GM18907 (cell line): ENCODE measurements around the gene FPR2.
"Not testable (repeated sequence)": the region's sequence is repeated elsewhere in the genome, so short reads cannot be mapped to it uniquely, and the experiment has no call there.

Experiments
- ATAC-seq: cut with Tn5 transposase; IDR thresholded peaks from one replicate; pipeline ENCODE4 v1.9.1; 2021; ENCODE audit warnings: mild to moderate bottlenecking, moderate library complexity; ENCODE audit not compliant: unreplicated experiment

Gene FPR2

DNA sequence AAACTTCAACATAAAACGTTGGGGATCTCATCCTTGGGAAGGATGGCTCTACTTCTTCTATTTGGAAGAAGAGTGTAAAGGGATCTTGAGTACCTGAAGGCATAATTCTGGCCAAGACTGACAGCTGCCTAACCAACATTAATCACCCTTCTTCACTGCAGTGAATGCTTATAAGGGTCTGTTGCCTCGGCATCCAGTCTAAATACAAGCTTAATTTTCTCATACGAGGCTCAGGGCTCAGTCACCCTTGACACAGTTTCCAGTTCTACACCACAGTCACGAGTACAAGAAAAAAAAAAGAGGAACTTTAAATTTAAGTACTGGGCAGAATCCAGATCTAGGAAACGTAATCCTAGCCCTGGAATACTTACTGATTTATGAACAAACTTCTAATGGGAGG lies 43.0 kb downstream of the FPR2 start:
- no peak for ATAC-seq

DNA sequence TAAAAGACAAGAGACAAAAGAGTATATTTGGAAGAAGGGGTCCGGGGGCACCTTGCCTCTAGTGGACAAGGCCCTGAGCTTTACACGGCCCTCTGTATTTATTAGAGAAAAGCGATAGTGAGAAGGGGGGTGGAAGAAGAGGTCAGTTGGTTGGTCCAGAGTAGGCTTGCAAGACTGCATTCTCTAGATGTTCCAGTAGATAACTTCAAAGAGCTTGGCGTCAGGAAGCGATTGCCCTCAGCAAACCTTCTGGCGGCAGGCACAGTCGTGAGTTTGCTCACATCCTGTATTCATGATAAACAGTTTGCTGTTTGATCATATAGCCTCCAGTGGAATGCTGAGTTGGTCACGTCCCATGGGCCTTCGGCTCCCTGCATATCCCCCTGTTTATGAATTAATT lies 43.8 kb downstream of the FPR2 start:
- ATAC-seq = not testable (repeated sequence)

DNA sequence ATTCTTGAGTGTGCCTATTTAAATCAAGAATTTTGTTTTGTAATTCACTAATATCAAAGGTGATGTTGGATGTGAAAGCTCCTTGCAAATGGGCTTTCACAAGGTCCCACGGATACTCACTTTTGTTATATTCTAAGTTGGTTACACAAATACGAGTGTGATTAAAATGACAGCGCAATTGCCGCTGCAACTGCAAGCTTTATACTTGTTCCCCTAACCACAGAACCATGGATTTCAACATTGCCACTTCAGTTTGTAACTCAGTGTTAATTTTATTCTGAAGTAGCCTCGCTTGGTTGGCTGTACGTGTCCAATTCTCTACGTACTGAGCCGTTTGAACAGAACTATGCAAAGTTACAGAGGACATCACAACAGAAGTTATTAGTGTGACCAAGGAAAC lies 44.4 kb downstream of the FPR2 start:
- not testable (repeated sequence) for ATAC-seq

DNA sequence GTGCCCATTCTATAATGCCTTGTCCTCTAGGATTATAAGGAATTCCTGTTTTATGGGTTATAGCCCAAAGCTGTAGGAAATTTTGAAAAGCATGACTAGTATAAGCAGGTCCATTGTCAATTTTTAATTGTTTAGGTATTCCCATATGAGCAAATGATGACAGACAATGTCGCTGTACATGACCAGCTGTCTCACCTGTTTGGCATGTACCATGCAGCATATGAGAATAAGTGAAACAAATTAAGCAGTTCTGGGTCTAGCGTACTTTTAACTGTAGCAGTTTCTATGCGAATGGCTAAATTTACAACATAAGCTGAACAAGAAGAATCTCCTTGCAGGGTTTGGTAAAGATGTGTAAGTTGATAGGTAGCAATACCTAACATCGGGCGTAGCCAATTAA lies 45.6 kb downstream of the FPR2 start:
- ATAC-seq = not testable (repeated sequence)

DNA sequence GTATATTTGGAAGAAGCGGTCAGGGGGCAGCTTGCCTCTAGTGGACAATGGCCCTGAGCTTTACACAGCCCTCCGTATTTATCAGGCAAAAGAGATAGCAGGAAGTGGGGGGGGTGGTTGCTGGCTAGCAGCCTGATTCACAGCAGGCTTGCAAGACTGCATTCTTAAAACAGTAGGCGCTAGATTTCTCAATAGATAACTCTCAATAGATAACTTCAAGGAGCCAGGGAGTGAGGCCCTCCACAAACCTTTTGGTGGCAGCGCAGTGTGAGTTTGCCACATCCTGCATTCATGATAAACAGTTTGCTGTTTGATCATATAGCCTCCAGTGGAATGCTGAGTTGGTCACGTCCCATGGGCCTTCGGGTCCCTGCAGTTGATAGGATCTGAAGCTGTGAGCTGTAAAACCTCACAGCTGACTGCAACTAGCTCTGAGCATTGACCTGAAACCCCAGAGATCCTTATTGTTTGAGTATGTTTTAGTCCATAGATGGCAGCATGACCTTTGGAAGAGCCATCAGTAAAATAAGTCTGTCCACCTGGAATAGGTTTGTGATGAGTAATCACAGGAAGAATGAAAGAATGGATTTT lies 46.2 kb downstream of the FPR2 start:
- no peak for ATAC-seq

DNA sequence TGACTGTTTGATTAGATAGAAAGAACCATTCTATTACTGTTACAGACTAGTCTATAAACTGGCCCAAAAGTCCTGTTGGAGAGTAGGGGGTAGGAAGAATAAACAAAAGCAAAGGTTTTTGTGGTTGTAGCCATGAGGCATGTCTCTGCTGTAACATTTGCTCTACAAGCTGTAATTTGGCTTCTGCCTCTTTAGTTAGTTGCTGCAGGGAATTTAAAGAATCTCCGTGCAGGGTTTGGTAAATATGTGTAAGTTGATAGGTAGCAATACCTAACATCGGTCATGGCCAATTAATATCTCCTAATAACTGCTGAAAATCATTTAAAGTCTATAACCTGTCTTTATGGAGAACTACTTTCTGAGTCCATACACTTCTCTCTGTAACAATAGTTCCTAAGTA lies 46.9 kb downstream of the FPR2 start:
- no peak for ATAC-seq

DNA sequence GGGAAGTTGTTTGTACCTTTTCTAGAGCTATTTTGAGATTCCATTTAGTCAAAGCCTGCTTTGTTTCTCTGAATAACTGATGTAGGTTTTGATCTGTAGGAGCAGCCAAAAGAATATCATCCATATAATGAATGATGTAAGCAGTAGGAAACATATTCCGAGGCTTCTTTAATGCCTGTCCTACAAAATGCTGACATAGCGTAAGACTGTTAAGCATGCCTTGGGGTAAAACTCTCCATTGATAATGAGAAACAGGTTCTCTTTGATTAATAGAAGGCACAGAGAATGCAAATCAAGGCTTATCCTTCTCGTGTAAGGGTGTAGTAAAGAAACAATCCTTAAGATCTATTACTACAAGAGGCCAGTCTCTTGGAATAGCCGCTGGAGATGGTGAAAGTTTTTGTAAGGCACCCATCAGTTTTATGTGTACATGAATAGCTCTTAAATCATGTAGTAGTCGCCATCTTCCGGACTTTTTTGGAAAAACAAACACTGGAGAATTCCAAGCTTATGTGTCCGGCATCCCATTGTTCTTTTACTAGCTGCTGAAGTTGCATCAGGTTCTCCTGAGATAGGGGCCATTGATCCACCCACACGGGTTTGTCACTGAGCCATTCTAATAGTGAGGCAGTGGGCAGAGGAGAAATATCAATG lies 47.5 kb downstream of the FPR2 start:
- ATAC-seq = no peak

DNA sequence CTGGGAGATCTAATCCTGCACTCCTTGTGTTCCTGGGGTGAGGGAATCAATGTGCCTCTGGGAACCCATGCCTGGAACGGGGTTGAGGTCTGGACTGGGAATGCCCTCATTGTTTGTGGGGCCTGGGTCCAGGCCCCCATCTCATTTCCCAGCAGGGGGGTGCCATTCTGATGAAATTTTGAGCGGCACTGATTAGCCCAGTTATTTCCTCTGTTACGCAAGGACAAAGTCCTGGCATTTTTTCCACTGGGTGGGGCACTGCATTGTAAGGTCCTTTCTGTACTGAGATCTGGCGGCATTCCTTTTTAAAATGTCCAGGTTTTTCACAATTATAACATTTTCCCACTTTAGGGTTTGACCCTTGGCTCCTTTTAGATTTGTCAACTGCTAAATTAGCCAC lies 48.8 kb downstream of the FPR2 start:
- no peak for ATAC-seq

DNA sequence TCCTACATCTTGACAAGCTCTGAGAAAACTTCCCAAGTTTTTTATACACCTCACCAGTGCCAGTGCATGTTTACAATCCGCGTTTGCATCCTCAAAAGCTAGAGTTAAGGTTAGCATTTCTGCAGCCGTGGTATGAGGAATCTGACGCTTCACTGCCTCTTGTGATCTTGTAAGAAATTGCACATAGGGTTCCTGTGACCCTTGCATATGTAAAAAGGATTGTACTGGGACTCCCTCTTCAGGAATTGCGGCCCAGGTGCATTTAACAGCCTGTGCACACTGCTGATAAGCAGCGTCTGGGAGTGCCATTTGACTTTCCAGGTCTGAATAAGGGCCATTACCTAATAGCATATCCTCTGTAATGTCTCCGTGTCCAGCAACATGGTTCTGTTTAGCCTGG lies 49.2 kb downstream of the FPR2 start:
- ATAC-seq = no peak

DNA sequence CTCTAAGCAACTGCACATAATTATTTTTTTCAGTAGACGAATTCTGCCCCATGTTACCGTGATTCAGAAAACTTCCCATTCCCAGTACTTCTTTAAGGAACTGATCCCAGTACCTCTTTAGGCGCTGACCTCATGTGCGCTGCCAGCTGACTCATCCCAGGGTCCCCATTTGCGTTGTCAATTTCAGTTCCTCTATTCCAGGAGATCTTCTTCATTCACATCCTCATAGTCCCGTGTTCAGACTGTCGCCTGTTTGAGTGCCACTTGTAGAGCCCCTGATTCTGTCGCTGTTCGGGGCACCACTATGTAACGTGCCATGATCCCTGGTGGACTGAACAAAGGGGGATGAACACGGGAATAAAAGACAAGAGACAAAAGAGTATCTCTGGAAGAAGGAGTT lies 50.4 kb downstream of the FPR2 start:
- ATAC-seq = no peak

DNA sequence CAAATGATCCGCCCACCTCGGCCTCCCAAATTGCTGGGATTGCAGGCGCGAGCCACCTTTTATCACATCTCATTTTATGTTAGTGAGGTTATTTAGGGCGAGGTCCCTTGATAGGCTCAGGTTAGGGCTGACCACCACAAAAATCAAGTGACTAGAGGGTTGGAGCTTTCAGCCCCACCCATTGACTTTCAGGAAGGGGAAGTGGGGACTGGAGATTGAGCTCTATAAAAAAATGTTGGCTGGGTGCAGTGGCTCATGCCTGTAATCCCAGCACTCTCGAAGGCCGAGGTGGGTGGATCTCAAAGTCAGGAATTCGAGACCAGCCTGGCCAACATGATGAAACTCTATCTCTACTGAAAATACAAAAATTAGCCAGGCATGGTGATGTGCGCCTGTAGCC lies 54.1 kb downstream of the FPR2 start:
- no peak for ATAC-seq

DNA sequence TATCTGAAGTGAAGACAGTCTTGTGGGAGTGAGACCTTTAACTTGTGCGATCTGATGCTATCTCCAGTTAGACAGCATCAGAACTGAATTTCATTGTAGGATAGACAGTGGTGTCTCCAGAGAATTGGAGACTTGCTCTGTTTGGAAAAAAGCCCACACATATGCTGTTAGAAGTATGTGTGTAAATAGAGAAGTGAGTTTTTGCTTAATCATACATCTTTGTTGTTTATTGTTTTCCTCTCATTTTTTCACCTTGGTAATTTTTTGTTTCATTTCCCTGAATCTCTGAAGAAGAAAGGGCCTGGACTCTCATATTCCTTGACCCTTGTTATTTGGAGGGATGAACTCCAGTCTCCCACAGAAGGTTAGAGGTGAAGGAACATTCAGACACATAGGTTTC lies 55.7 kb downstream of the FPR2 start:
- ATAC-seq = no peak

DNA sequence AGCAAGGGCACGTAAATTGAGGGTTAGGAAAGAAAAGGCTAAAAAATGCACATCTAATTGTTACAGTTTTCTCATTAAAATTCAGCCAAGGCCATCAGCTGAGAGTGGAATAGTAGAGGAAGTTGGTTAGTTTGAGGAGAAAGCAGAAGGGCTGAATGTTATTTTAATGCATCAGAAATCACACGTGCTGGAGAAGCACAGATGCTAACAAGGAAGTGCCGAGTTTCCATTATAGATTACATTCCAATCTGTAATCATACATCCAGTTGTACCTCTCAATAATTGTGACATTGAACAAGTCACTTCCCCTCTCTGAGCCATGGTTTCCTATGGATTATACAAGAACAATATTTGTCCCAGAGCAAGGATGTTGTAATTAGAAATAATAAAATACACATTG lies 59.0 kb downstream of the FPR2 start:
- ATAC-seq = no peak
